CD1c-positive myeloid dendritic cell (primary cell): ENCODE measurements around the gene PIP4K2C.

Source experiments
- DNase-seq: peaks from one replicate; pipeline ENCODE4 v3.0.0-alpha.2; 2016; ENCODE audit errors: extremely low spot score

PIP4K2C gene

DNA sequence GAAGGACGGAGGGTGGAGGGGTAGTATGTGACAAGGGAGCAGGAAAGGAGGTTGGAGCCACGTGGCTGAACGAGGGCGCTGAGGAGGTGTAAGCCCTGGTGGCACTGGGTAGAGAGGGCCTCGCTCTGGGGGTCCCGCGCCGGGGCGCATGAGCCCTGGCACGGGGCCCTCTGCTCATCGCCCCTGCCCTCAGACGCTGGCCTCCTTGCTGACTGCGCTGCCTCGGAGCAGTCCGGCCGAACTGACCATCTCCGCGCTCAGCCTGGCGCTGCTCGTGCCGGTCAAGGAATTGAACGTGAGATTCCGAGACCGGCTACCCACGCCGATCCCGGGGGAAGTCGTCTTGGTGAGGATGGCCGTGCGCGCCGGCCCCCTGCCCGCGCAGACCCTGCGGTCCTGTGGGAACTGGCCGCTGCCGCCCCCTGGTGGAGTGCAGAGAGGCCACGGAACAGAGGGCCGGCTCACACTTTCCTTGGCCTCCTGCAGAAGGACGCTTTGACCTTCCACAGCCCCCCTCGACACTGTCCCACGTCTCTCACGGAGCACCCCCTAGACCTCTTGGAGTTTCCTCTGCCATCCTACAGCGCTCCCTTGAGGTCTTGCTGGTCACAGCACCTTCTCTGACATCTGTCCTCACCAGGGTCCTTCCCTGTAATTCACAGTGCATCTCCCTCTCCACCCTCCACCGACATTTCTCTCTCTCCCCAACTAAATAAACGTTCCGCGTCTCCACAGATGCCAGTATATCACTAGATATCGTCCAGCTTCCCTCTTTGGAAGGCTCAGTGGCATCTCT lies 30.7 kb downstream of the PIP4K2C start:
- DNase-seq = peak; percentile 57

DNA sequence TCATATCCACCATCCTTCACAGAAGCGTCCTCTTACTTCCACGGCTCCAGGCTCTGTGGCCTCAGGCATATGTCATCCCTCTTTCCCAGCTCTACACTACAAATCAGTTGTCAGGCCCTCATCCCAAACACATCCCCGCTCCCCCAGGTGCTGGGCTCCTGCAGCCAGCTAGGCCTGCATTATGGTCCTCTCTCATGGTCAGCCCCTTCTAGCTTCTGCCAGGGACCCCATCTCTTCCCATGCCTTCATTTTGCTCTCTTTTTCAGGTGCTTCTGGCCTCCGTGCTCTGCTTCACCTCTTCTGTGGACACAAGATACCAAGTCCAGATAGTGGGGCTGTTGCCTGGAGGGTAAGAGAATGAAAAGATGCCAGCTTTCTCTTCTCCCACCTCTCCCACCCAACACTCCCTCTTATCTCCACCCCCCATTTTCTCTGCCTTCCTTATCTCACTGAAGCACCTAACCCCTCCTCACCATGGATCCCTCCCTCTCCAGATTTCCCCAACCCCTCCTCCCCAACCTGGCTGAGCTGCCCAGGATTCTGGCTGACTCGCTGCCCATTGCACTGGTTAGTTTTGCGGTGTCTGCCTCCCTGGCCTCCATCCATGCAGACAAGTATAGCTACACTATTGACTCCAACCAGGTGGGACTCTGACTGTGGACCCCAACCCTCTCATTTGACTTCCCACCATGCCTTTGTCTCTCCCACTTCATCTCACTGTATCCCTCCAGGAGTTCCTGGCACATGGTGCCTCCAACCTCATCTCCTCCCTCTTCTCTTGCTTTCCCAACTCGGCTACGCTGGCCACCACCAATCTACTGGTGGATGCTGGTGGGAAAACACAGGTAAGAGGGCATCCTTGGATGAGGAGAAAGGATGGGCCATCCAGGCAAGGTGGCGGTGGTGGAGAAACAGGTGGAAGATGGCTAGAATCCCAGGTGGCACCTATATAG lies 31.6 kb downstream of the PIP4K2C start:
- DNase-seq = no peak

DNA sequence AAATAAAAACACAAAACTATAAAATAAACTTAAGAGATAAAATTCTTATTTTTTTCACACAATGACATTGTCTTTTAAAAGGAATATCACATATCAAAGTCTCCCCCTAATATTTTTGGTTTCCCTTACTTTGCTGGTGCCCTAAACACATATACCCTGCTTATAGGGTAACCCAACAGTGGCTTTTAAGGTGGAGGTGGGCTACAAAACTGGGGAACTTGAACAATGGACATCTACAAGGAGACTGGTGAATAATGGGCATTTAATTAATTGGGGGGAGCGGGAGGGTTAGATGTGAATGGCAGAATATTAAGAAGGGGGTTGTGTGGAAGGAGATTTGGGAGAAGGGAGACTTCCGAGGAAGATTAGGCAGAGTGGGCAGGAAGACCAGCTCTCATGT lies 32.4 kb downstream of the PIP4K2C start:
- DNase-seq = no peak

DNA sequence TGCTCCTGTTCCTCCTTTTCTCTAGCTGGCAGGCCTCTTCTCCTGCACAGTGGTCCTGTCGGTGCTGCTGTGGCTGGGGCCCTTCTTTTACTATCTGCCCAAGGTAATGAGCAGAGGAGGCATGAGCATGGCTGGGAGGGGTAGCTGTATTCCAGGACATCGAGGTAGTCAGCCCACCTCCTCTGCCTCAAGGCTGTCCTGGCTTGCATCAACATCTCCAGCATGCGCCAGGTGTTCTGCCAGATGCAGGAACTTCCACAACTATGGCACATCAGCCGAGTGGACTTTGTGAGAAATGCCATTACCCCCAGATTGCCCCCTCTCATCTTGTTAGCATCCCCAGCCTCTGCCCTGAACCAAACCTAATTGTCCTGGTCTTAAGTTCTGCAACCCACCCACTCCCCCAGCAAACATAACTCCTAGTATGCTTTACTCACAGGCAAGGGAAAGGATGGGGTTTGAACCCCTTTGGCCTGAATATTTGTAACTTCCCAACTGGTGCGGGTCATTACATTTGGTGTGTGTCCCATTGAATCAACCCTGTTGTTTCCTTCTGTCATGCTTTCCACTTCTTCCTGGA lies 32.9 kb downstream of the PIP4K2C start:
- DNase-seq = no peak

DNA sequence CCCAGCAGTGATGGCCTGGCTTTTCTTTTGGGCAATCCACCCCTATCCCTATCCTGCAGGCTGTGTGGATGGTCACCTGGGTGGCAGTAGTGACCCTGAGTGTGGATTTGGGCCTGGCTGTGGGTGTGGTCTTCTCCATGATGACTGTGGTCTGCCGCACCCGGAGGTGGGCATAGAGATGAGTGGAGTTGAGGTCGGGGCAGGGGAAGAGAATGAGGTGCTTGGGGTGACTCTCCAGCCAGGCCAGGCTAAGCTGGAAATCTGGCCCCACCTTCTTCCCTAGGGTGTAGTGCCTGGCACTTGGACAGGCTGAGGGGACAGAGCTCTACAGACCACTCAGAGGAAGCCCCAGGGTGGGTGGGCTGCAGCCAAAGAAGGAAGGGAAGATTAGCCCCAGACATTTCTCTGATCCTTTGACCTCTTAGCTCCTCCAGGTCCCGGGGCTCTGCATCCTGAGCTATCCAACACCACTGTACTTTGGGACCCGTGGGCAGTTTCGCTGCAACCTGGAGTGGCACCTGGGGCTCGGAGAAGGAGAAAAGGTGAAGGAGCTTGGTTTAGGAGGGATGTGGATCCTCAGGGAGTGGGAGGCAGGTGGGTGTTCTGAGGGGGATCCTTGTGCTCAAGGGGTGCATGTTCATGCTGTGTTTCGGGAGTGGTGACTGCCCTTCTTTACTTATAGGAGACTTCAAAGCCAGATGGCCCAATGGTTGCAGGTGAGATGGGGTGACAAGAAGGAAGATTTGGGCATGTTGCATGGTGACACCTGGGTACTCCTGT lies 33.6 kb downstream of the PIP4K2C start:
- DNase-seq = no peak

DNA sequence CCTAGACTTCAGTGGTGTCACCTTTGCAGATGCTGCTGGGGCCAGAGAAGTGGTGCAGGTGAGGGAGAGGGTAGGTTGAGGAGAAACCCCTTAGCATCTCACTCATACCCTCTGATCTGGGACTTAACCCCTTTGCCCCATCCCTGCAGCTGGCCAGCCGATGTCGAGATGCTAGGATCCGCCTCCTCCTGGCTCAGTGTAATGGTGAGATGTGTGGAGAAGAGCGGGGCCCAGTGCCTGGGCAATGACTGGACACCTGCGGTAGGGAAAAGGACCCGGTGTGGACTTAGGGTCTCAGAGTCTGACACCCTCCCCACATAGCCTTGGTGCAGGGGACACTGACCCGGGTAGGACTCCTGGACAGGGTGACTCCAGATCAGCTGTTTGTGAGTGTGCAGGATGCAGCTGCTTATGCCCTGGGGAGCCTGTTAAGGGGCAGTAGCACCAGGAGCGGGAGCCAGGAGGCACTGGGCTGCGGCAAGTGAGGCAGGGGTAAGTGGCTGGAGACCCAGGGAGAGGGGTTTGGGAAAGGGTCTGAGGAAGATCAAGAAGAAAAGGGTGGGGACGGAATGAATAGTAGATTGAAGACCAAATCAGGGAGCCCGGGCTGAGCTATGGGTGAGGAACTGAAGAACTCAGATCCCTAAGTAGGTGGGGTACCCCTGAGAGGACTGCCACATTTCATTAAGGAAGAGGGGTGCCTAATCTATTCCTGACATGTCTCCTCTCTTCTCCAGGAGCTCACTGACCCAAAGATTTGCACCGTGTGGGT lies 34.5 kb downstream of the PIP4K2C start:
- no peak for DNase-seq

DNA sequence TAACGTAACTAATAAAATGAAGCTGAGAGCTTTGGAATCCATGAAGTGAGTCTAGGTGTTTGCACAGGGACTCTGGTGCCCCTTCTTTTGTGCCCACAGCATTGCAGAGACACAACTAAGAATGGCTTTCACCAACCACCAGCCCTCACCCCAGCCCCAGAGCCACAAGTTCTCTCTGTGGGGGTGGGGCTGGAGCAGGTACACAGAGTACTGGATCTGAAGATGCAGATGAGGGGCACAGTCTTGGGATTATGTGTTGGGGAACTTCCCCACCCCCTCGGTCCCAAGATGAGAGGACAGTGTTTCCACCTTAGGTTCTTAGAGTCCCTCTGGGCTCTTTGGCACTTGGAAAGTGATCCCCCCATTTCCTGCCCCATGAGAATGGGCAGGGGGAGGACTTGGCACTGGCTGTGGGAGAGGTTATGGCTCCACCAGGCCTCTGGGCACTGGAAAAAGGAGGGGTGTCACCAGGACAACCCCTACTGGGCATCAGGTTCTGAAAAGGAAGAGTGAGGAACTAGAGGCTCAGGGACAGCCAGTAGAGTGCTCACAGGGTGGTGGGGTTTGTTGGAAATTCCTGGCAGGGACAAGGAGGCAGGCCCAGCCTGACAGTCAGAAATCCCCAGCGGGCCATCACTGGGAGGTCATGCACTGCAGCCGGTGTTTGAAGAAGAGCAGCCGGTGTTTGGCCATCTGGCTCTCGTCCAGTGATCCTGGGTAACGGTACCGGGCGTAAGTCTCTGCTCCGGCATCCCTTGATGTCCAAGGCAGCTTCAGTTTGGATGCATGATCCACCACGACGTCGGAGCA lies 35.3 kb downstream of the PIP4K2C start:
- no peak for DNase-seq

DNA sequence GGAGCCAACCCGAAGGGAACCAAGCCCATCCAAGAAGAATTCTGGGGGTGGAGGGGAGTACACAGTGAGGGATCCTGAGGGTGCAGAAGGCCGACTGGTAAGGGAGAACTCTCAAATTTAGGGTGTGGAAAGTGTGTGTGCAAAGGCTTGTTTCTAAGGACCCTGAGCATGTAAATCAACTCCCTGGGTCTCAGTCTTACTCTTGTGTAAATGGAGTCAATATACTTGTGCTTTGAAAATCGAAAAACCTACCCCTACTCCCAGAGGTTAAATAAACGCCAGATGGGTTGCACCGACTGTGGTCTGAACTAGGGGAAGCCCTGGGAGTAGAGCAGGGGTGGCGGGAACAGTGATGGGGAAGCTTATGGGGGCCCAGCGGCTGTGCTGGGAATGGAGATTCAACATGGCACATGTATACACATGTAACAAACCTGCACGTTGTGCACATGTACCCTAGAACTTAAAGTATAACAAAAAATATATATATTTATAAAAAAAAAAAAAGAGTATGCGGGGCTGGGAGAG lies 36.0 kb downstream of the PIP4K2C start:
- no peak for DNase-seq

DNA sequence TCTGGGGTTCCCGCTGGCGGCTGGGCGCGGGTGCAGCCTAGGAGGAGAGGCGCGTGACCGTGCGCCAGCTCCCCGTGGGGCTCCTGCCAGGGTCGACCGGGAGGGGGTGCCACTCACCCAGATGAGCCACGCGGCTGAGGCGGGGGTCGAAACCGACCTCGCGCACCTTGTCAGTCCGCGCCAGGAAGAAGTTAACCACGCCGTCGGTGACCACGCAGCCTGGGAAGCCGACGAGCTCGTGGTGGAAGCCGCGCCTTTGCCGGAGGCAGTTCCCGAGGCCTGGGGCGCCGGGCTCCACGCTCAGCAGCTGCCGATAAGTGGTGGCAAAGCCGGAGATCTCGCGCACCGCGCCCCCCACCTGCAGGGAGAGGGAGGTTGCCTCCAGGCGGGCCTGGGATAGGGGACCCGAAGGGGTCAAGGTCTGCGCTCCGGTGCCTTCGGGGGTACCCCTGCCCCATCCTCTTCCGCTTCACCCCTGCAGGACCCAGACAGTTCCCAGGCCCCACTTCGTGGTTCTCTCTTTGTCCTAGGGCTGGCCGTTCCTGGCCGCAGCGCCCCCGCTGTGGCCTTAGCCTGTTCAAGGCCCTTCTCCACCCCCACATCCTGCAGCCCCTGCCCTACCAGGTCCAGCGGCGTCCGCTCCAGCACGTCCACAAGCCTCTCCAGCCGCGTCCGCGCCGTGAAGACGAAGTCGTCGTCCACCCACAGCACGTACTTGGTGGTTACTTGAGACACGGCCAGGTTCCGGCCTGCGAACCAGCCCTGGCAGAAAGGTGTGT lies 36.7 kb downstream of the PIP4K2C start:
- peak; percentile 31 for DNase-seq

DNA sequence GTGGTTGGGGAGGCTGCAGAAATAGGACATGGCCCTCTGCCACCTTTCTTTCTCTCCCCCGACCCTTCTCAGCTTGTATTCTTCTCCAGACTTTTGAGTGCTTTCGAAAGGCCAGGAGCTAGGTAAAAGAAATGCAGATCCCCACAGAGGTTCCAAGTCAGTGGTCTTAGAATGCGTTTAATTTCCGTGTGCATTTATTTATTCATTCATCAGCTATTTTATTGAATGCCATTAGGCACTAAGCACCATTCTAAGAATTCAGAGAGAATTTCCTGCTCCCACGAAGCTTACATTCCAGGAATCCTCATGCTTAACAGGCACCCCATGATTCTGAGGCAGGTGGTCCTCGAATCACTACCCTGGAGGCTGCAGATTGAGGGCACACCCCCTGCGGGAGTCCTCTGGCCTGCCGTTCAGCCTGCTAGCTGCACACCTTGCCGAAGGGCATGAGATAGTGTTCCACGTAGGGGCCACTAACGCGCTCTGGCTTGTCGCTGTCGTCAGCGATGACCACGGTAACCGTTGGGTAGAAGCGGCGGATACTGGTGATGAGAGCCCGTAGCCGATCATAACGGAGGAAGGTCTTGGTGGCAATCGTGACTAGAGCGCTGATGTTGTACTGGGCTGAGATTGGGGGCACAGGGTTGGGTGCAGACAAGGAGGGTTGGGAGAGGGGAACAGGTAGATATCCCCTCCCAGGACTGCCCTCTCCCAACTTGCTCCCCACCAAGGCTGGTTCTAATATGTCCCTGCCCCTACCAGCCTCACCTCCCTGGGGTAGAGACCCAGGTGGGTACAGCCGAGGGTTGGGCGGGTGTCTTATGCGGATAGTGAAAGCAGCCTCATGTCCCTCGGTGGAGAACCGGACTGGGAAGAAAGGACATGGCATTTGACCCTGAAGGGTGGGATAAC lies 37.5 kb downstream of the PIP4K2C start:
- no peak for DNase-seq

DNA sequence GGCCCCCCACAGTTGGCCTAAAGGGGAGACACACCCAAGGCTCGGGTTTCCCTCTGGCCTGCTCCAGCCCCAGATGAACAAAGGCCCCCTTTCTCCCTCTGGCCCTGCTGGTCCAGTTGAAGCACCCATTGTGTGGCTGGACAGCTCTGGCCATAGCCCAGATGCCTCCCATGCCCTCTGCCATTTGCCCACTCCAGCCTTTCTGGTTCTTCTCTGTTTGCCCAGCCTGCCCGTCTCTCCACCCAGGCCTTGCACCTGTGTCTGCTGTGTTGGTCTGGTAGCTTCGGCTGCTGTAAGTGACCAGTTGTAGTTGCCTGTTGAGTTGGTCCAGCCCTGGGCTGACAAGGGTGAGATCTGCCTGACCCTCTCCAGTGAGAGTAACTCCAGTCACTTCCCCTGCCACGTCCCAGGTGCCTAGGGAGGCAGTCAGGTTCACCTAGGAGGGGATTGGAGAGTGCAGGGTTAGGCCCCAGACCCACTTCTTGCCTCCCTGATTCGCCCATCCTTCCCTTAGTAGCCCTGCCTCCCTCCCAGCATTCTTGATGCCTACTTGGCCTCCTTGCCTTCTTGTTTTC lies 39.0 kb downstream of the PIP4K2C start:
- no peak for DNase-seq

DNA sequence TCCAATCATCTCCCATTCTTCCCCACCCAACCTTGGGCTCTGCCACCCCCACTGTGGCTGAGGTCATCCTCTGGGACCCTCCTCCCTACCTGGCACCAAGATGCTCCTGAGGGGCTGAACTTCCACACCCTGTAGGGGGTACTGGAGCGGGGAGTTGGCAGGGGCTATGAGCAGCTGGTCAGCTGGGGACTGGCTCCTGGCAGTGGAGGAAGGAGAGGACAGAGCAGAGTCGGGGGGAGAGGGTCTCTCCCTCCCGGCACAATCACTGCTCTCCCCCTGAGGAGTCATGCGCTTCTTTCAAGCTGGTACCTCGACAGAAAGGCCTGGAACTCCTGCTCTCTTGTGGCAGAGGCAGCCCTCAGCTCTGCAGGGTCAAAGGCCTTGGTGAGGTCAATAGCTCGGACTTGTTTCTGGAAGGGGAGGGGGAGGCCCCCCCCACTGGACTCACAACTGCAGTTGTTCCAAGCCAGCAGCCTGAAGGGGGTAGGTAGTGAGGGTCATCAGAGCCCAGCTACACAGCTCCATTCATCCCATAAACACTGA lies 40.0 kb downstream of the PIP4K2C start:
- no peak for DNase-seq

DNA sequence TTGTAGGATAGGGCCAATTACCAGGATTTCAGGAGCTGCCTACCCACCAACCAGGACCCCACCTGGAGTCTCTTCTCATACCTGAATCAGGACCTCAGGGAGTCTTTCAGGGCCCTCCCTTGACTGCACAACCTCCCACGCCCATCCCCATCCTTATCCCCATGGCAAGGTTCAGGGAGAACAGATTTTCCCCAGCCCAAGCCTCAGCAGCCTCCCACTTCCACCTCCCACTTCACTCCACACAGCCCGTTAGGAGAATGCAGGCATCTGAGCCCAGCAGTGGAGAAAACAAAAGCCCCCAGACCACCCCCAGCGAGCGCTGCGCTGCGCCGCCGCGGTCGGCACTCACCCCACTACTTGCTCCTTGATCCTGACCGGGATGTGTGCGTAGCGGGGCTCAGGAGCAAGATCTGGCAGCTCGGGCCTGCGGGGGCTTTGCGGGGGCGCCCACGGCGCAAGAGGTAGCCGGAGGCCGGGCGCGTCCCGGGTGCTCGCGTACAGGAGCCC lies 40.6 kb downstream of the PIP4K2C start:
- no peak for DNase-seq

DNA sequence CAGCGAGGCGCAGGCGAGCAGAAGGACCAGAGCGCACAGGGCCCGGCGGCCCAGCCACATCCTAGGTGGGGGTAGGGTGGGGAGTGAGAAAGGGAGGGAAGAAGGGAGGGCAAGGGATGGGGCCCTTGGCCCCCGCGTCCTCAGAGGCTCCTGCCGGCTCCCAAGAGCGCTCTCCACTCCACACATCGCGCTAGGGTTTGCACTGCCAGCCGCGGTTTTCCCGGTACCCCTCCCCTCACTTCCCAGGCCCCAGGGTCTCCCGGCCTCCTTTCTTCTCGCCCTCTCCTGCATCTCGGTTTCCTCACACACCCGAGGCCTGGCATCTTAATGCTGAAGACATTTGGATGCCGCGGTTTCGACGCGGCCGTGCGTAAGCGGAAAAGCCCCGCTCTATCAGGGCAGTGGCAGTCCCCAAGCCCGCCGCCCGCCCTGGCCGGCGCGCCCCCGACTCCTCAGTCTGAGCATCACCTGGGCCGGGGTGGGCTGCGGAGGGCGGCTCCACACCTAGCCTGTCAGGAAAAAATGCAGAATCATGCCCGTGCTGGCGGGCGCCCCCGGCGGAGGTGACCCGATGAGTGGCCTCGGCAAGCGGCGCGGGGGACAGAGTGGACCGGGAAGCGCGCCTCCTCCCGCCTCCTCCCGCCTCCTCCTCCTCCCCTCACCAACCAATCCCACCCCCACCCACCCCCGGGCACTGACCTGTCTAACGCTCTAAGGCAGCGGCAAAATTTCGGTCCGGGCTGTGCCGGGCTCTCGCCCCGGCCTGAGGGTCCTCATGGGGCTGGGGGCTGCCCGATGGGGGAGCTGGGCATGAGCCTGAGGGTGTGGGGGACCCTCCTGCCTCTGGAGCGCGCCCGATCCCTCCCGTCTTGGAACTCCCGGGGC lies 41.3 kb downstream of the PIP4K2C start:
- no peak for DNase-seq

DNA sequence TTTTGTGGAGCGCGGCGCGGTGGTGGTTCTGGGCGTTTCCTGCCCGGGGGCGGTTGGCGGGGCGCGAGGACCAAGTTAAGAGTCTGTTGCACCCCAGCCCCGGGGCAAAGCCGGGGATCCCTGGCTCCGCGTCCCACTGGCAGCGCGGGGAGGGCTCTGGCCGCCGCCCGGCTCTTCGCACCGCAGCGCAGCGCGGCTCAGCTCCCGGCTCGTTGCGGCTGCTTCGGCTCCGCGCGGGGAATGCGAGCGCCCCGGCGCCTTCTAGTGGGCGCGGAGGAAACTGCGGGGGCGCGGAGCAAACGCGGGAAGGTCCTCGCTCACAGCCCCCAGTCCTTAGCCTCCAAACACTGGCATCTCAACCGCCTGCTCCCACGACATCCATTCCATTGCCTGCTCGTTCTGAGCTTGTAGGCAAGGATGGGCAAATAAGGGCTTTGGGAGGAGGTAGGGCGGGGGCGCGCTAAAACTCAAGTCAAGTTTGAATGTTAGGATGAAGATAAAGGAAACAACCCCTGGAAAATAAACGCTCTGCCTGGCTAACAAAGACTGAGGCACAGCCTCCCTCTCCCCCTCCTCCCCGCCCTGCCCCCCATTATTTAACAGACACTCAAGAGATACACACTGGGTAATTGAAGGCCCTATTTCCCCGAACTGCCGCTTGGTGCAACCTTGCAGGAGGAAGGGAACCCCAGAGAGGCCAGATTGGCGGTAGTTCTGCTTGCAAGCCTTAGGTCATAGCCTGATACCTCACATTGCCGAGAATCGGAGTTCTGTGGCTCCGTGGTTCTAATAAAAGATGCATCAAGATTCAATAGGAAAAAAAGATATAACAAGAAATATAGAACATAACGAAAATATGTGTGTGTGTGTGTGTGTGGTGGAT lies 42.2 kb downstream of the PIP4K2C start, which contains the start of gene B4GALNT1:
TSS of gene B4GALNT1 (minus strand) at position 244 of the 883 bp plus-strand sequence. CDS start 1,069 bp downstream, outside the sequence.
- peak; percentile 71 for DNase-seq
